ENCODE results near the gene USP24.

GRCh38 chr1:55259911-55260609 lies 44.9 kb upstream of the USP24 start:
- TF ChIP-seq, protein P1, sequence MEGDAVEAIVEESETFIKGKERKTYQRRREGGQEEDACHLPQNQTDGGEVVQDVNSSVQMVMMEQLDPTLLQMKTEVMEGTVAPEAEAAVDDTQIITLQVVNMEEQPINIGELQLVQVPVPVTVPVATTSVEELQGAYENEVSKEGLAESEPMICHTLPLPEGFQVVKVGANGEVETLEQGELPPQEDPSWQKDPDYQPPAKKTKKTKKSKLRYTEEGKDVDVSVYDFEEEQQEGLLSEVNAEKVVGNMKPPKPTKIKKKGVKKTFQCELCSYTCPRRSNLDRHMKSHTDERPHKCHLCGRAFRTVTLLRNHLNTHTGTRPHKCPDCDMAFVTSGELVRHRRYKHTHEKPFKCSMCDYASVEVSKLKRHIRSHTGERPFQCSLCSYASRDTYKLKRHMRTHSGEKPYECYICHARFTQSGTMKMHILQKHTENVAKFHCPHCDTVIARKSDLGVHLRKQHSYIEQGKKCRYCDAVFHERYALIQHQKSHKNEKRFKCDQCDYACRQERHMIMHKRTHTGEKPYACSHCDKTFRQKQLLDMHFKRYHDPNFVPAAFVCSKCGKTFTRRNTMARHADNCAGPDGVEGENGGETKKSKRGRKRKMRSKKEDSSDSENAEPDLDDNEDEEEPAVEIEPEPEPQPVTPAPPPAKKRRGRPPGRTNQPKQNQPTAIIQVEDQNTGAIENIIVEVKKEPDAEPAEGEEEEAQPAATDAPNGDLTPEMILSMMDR (IDR thresholded peaks at IDR 0.05): no peak
- TF ChIP-seq POLR2AphosphoS5 (IDR thresholded peaks at IDR 0.05; ENCODE audit: insufficient read depth in 1 of 2, low read depth in 1 of 2) (no peak), POLR2A (IDR thresholded peaks at IDR 0.05) (no peak)
